ENCODE data around the gene PRDM15. TPM values are rescaled to one million over a fixed set of nuclear protein-coding genes. Genes with fewer than 3 reads are reported as not detected.

PRDM15 gene
- total RNA-seq, 1 experiment from 2014 or later = 9.9 TPM

GRCh38 chr21:41755258-41755933 is 123.7 kb downstream of the PRDM15 start:
- Histone ChIP-seq H4K8ac (replicated peaks; ENCODE audit: insufficient read length, low read depth, low read length) (no peak overlapping the region), H3K4me2 (ENCODE audit: insufficient read depth, insufficient read length, low read length) (no peak overlapping the region), H2BK120ac (ENCODE audit: low read depth, low read length, poor library complexity, severe bottlenecking) (no peak overlapping the region), H3K14ac (ENCODE audit: insufficient read depth, low read length) (no peak overlapping the region), H3K23me2 (ENCODE audit: insufficient read length, low read depth, low read length, poor library complexity, severe bottlenecking) (no peaks in the 10 kb centered on the region), H3K4ac (ENCODE audit: low read depth, low read length) (no peak overlapping the region), H3K27ac (ENCODE audit: insufficient read length, low read depth, low read length) (no peak overlapping the region), H2BK12ac (ENCODE audit: insufficient read length, low read depth, low read length) (no peak overlapping the region), H2BK15ac (ENCODE audit: low read depth, low read length) (no peak overlapping the region), H2AK5ac (ENCODE audit: insufficient read length, low read length) (no peak overlapping the region), H3K9me3 (ENCODE audit: control insufficient read depth, low read depth, low read length) (no peaks in the 10 kb centered on the region), H3K4me1 (ENCODE audit: insufficient read depth, low read length) (peaks cover 15% of the 10 kb centered on the region; the same call in 1 of the 2 replicates), H3K27me3 (ENCODE audit: insufficient read depth, low read length) (no peaks in the 10 kb centered on the region; the same call in 1 of the 2 replicates), H4K91ac (ENCODE audit: insufficient read length, low read depth, low read length) (no peak overlapping the region), H4K5ac (ENCODE audit: insufficient read length, low read depth, low read length) (no peak overlapping the region), H3K23ac (ENCODE audit: insufficient read length, low read depth, low read length) (no peak overlapping the region), H3K56ac (ENCODE audit: insufficient read length, low read depth, low read length) (no peak overlapping the region), H3K18ac (ENCODE audit: insufficient read length, low read depth, low read length) (no peak overlapping the region), H3K79me1 (ENCODE audit: insufficient read depth, low read depth, low read length, poor library complexity, severe bottlenecking) (no peaks in the 10 kb centered on the region), H4K20me1 (ENCODE audit: control insufficient read depth, insufficient read depth, insufficient read length) (no peaks in the 10 kb centered on the region), H2BK20ac (ENCODE audit: low read depth, low read length, poor library complexity, severe bottlenecking) (no peak overlapping the region), H3K79me2 (ENCODE audit: insufficient read depth, low read length) (no peaks in the 10 kb centered on the region), H2BK5ac (ENCODE audit: insufficient read length, low read length) (no peak overlapping the region), H2AFZ (ENCODE audit: low read length) (no peak overlapping the region), H3T11ph (ENCODE audit: low read length) (no peak overlapping the region), H3K9ac (ENCODE audit: extremely low read depth, insufficient read length, low read length) (no peak overlapping the region)
- H3K4me1 Mint-ChIP-seq = peaks cover 58 to 61% of the 10 kb centered on the region in 2 experiments
- H3K27ac Mint-ChIP-seq = no peak overlapping the region
- TF ChIP-seq, protein P1, sequence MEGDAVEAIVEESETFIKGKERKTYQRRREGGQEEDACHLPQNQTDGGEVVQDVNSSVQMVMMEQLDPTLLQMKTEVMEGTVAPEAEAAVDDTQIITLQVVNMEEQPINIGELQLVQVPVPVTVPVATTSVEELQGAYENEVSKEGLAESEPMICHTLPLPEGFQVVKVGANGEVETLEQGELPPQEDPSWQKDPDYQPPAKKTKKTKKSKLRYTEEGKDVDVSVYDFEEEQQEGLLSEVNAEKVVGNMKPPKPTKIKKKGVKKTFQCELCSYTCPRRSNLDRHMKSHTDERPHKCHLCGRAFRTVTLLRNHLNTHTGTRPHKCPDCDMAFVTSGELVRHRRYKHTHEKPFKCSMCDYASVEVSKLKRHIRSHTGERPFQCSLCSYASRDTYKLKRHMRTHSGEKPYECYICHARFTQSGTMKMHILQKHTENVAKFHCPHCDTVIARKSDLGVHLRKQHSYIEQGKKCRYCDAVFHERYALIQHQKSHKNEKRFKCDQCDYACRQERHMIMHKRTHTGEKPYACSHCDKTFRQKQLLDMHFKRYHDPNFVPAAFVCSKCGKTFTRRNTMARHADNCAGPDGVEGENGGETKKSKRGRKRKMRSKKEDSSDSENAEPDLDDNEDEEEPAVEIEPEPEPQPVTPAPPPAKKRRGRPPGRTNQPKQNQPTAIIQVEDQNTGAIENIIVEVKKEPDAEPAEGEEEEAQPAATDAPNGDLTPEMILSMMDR (conservative IDR thresholded peaks at IDR 0.05) = no peak
- no peak for DNase-seq
- no CpG with 5 or more reads among the region's 23 CpGs for WGBS (ENCODE audit: extremely low coverage, insufficient read length, low lambda C conversion rate)
- peaks cover 0 to 4% (median 2%) of the 10 kb centered on the region in 3 experiments; a peak in 4 of 7 replicates for H3K36me3 Mint-ChIP-seq (ENCODE audit: insufficient read depth in 1 of 3, low read depth in 3 of 3)
- H3K4me3 Mint-ChIP-seq = peak overlapping the region in 1 of 2 experiments; percentile 46; a peak in 1 of 5 replicates
- no peaks in the 10 kb centered on the region; a peak in 2 of 5 replicates for H3K9me3 Mint-ChIP-seq
- peaks cover 13% of the 10 kb centered on the region for H3K27me3 Mint-ChIP-seq (ENCODE audit: low read depth)

Data from H9 (cell line).